ENCODE results near the gene FGD6.
"Not testable (repeated sequence)": the region's sequence is repeated elsewhere in the genome, so short reads cannot be mapped to it uniquely, and the experiment has no call there.

FGD6 gene

GRCh38 chr12:95244350-95244749 is 27.1 kb upstream of the FGD6 start:
- peaks cover 90% of the 10 kb centered on the region for H3K79me2 ChIP-seq (ENCODE audit: insufficient read depth, low read length)
- no peak overlapping the region for H3K27ac ChIP-seq (ENCODE audit: low read depth, low read length, poor library complexity, severe bottlenecking)
- 0 out of 2 replicates have a peak, but pooled peaks cover 3% of the 10 kb centered on the region for H4K20me1 ChIP-seq (ENCODE audit: insufficient read depth, low read length)
- H3K9ac ChIP-seq (ENCODE audit: low read length): no peak overlapping the region
- H3K9me3 ChIP-seq (ENCODE audit: low read length): no peaks in the 10 kb centered on the region
- no peaks in the 10 kb centered on the region for H3F3A ChIP-seq (ENCODE audit: insufficient read depth, low read length)
- H3K27me3 ChIP-seq (ENCODE audit: insufficient read depth, low read length): no peaks in the 10 kb centered on the region
- TF ChIP-seq EZH2 (IDR thresholded peaks at IDR 0.05; ENCODE audit: borderline replicate concordance, low read length) (no peak), CTCF (IDR thresholded peaks at IDR 0.05; ENCODE audit: low read length) (no peak)
- no peak overlapping the region for H3K4me3 ChIP-seq (ENCODE audit: low read depth, low read length, poor library complexity, severe bottlenecking)
- no peaks in the 10 kb centered on the region for H3K4me1 ChIP-seq (ENCODE audit: insufficient read depth, low read length, severe bottlenecking)
- H3K9me2 ChIP-seq (ENCODE audit: low read depth, low read length): no peaks in the 10 kb centered on the region
- H3K4me2 ChIP-seq (ENCODE audit: low read length): no peak overlapping the region
- H2AFZ ChIP-seq (ENCODE audit: low read length): no peak overlapping the region
- H3K36me3 ChIP-seq (ENCODE audit: insufficient read depth, low read length): peaks cover 35% of the 10 kb centered on the region

DNA sequence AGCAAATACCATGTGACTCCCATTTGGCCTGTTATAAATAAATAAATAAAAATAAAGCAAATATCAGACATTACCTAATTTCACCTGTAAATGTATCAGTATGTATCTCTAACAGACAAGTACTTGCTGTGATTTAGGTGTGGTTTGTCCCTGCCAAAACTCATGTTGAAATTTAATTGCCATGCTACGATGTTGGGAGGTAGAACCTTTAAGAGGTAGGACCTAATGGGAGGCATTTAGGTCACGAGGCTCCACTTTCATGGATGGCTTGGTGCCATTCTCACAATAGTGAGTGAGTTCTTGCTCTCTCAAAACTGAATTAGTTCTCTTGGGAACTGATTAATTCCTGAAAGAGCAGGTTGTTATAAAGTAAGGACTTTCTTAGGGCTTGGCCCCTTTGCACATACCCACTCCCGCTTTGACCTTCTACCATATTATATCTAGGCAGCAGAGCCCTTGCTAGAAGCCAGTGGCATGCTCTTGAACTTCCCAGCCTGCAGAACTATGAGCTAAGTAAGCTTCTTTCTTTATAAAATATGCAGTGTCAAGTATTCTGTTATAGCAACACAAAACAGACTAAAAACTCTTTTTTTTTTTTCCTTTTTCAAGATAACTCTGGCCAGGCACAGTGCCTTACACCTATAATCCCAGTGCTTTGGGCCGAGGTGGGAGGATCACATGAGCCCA is 26.4 kb upstream of the FGD6 start:
- Histone ChIP-seq H3F3A (ENCODE audit: insufficient read depth, low read length) (no peaks in the 10 kb centered on the region), H3K36me3 (ENCODE audit: insufficient read depth, low read length) (peaks cover 35% of the 10 kb centered on the region), H3K27ac (ENCODE audit: low read depth, low read length, poor library complexity, severe bottlenecking) (no peak overlapping the region), H3K9ac (ENCODE audit: low read length) (no peak overlapping the region), H3K79me2 (ENCODE audit: insufficient read depth, low read length) (peaks cover 90% of the 10 kb centered on the region), H3K27me3 (ENCODE audit: insufficient read depth, low read length) (no peaks in the 10 kb centered on the region), H2AFZ (ENCODE audit: low read length) (no peak overlapping the region), H4K20me1 (ENCODE audit: insufficient read depth, low read length) (0 out of 2 replicates have a peak, but pooled peaks cover 3% of the 10 kb centered on the region), H3K4me3 (ENCODE audit: low read depth, low read length, poor library complexity, severe bottlenecking) (no peak overlapping the region), H3K4me1 (ENCODE audit: insufficient read depth, low read length, severe bottlenecking) (no peaks in the 10 kb centered on the region), H3K9me3 (ENCODE audit: low read length) (no peaks in the 10 kb centered on the region), H3K9me2 (ENCODE audit: low read depth, low read length) (no peaks in the 10 kb centered on the region), H3K4me2 (ENCODE audit: low read length) (no peak overlapping the region)
- no peak for TF ChIP-seq CTCF (IDR thresholded peaks at IDR 0.05; ENCODE audit: low read length)
- TF ChIP-seq EZH2 (IDR thresholded peaks at IDR 0.05; ENCODE audit: borderline replicate concordance, low read length): no peak

DNA sequence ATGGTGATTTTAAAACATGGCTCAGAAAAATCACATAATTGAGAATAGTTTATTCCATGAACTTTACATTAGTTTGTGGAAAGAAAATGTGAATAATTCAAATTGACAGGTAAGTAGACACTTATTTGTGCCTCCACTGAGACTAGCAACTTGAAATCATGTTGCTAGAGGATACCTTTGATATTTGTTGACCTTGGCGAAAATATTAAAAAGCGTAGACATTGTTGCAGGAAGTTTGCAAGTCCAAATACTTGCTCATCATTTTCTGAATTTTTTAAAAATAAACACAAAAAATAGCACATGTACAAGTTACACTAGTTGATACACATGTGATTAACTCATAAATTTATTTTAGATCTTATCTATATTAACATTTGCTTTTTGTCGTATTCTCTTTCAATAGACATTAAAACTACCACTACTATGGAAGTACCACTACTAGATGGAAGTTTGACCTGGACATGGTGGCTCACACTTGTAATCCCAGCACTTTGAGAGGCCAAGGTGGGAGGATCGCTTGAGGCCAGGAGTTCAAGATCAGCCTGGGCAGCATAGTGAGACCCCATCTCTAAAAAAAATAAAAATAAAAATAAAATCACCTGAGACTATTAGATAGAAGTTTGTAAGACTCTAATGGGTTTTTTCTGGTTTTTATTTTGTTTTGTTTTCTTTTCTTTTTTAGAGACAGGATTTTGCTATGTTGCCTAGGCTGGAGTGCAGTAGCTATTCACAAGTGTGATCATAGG is 24.7 kb upstream of the FGD6 start:
- Histone ChIP-seq H3K4me3 (ENCODE audit: low read depth, low read length, poor library complexity, severe bottlenecking) (no peak overlapping the region), H2AFZ (ENCODE audit: low read length) (no peak overlapping the region), H3K36me3 (ENCODE audit: insufficient read depth, low read length) (peaks cover 35% of the 10 kb centered on the region), H3K9me3 (ENCODE audit: low read length) (no peaks in the 10 kb centered on the region), H3K4me1 (ENCODE audit: insufficient read depth, low read length, severe bottlenecking) (no peaks in the 10 kb centered on the region), H4K20me1 (ENCODE audit: insufficient read depth, low read length) (0 out of 2 replicates have a peak, but pooled peaks cover 3% of the 10 kb centered on the region), H3F3A (ENCODE audit: insufficient read depth, low read length) (no peaks in the 10 kb centered on the region), H3K79me2 (ENCODE audit: insufficient read depth, low read length) (peaks cover 90% of the 10 kb centered on the region), H3K9me2 (ENCODE audit: low read depth, low read length) (no peaks in the 10 kb centered on the region), H3K27ac (ENCODE audit: low read depth, low read length, poor library complexity, severe bottlenecking) (no peak overlapping the region), H3K4me2 (ENCODE audit: low read length) (no peak overlapping the region), H3K27me3 (ENCODE audit: insufficient read depth, low read length) (no peaks in the 10 kb centered on the region), H3K9ac (ENCODE audit: low read length) (no peak overlapping the region)
- TF ChIP-seq CTCF (IDR thresholded peaks at IDR 0.05; ENCODE audit: low read length): no peak
- TF ChIP-seq EZH2 (IDR thresholded peaks at IDR 0.05; ENCODE audit: borderline replicate concordance, low read length): no peak

DNA sequence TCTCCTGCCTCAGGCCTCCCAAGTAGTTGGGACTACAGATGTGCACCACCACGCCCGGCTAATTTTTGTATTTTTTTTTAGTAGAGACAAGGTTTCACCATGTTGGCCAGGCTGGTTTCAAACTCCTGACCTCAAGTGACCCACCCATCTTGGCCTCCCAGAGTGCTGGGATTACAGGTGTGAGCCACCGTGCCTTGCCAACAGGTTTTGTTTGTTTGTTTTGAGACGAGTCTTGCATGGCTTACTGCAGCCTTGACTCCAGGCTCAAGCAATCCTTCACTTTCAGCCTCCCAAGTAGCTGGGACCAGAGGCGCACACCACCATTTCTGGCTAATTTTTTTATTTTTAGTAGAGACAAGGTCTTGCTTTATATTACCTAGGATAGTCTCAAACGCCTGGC is 23.9 kb upstream of the FGD6 start:
- not testable (repeated sequence) for H2AFZ ChIP-seq (ENCODE audit: low read length); H3K4me1 ChIP-seq (ENCODE audit: insufficient read depth, low read length, severe bottlenecking); H3K9me3 ChIP-seq (ENCODE audit: low read length); H3K27me3 ChIP-seq (ENCODE audit: insufficient read depth, low read length); H3K9me2 ChIP-seq (ENCODE audit: low read depth, low read length); H3K9ac ChIP-seq (ENCODE audit: low read length); H3K27ac ChIP-seq (ENCODE audit: low read depth, low read length, poor library complexity, severe bottlenecking); H3K4me3 ChIP-seq (ENCODE audit: low read depth, low read length, poor library complexity, severe bottlenecking); H3F3A ChIP-seq (ENCODE audit: insufficient read depth, low read length); H3K4me2 ChIP-seq (ENCODE audit: low read length); H4K20me1 ChIP-seq (ENCODE audit: insufficient read depth, low read length)
- peaks cover 90% of the 10 kb centered on the region for H3K79me2 ChIP-seq (ENCODE audit: insufficient read depth, low read length)
- H3K36me3 ChIP-seq (ENCODE audit: insufficient read depth, low read length): peaks cover 43% of the 10 kb centered on the region
